VCaP (cell line): ENCODE measurements around the gene TMEM244.
"Not testable (repeated sequence)": the region's sequence is repeated elsewhere in the genome, so short reads cannot be mapped to it uniquely, and the experiment has no call there.

ENCODE experiments used
- H3K27ac ChIP-seq: fragments of 450-650 bp; 2 replicates; pipeline ENCODE4 v1.5.1; 2017
- TF ChIP-seq, protein P1 (sequence below): fragments of 450-650 bp; conservative IDR thresholded peaks from 2 replicates; pipeline ENCODE4 v1.5.1; 2017; ENCODE audit warnings: mild to moderate bottlenecking, moderate library complexity

Gene TMEM244

DNA sequence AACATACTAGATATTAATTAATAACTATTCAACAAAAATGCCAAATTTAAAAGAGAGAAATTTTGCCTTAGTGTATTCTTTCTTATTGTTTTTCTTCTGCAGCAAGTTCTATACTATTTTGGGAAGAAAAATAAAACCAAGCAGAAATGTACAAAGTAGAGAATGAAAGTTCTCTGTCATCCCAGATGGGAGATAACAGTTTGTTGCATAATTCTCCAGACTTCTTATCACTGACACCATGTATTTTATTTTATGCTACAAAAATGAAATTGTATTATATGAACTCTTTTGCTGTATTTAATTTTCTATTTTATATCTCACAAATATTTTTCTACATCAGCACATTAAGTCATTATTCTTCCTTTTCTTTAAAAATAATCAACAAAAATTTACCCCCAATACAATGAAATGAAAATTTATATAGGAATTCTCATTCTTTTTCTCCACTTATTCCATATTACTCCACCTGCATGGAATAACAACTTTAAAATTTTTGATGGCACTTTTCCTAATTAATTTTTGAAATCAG is 18.2 kb downstream of the TMEM244 start:
- TF ChIP-seq, protein P1, sequence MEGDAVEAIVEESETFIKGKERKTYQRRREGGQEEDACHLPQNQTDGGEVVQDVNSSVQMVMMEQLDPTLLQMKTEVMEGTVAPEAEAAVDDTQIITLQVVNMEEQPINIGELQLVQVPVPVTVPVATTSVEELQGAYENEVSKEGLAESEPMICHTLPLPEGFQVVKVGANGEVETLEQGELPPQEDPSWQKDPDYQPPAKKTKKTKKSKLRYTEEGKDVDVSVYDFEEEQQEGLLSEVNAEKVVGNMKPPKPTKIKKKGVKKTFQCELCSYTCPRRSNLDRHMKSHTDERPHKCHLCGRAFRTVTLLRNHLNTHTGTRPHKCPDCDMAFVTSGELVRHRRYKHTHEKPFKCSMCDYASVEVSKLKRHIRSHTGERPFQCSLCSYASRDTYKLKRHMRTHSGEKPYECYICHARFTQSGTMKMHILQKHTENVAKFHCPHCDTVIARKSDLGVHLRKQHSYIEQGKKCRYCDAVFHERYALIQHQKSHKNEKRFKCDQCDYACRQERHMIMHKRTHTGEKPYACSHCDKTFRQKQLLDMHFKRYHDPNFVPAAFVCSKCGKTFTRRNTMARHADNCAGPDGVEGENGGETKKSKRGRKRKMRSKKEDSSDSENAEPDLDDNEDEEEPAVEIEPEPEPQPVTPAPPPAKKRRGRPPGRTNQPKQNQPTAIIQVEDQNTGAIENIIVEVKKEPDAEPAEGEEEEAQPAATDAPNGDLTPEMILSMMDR, result no peak
- no peak overlapping the region for H3K27ac ChIP-seq

DNA sequence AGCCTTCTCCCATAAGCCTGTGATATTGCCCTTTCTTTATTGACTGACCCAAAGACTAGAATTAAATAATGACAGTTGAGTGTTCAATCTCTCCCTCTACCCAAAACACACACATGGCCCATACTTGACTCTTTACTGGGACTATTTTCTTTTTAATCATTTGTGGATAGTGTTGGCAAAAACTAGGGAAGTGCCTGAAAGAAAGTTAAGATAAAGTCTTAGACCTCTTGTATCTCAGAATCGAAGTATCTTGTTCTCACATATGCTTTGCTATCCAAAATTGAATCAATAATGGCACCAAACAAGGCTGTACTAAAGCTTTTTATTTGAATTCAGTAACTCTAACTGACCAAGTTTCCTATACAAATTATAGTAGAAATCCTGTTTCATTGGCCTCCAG is 19.0 kb downstream of the TMEM244 start:
- H3K27ac ChIP-seq, result no peak overlapping the region
- TF ChIP-seq, protein P1, result no peak

DNA sequence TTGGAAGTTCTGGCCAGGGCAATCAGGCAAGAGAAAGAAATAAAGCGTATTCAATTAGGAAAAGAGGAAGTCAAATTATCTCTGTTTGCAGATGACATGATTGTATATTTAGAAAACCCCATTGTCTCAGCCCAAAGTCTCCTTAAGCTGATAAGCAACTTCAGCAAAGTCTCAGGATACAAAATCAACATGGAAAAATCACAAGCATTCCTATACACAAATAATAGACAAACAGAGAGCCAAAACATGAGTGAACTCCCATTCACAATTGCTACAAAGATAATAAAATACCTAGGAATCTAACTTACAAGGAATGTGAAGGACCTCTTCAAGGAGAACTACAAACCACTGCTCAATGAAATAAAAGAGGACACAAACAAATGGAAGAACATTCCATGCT is 21.6 kb downstream of the TMEM244 start:
- not testable (repeated sequence) for H3K27ac ChIP-seq

DNA sequence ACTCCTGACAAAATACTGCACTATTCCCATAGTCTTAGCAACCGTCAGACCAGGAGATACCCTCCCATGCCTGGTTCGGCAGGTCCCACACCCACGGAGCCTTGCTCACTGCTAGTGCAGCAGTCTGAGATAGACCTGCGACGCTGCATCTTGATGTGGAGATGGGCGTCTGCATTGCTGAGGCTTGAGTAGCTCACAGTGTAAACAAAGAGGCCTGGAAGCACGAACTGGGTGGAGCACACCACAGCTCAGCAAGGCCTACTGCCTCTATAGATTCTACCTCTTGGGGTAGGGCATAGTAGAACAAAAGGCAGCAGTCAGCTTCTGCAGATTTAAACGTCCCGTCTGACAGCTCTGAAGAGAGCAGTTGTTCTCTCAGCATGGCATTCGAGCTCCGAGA is 25.4 kb downstream of the TMEM244 start:
- H3K27ac ChIP-seq, result no peak overlapping the region
- TF ChIP-seq, protein P1, result no peak

DNA sequence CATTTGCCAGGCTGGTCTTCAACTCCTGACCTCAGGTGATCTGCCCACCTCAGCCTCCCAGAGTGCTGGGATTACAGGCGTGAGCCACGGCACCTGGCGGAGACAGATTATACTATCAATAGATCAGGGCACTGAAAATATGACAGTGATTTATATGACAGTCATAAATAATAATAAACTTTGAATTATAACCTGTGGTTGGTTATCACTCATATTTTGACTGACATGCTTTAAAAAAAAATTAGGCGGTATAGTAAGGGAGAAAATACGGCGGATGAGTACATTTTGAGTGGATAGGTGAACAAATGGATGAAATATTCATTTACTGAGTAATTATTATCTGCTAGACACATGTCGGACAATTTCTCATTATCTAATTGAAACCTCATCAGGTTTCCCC is 28.8 kb downstream of the TMEM244 start:
- TF ChIP-seq, protein P1, result no peak

DNA sequence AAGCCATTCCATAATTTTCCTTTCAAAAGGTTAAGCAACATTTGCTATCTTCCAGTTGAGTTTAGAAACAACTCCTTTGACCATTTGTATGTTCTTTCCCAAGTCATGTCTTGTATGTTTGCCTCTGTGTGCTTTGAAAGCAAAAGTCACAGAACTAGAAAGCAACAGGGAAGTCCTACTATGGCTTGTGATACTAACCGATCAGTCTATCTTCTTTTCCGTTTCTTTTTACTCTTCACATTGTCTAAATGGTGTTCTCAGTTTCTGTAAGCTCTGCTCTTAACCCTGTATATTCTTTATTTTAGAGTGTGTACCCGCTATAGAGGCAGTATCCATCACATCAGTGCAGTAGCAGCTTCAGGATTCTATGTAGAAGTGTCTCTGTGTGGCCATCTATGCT is 32.9 kb downstream of the TMEM244 start:
- H3K27ac ChIP-seq, result no peak overlapping the region
- TF ChIP-seq, protein P1, result no peak

More for the DNA sequence above, 28.8 kb downstream of the TMEM244 start:
- H3K27ac ChIP-seq, result no peak overlapping the region

DNA sequence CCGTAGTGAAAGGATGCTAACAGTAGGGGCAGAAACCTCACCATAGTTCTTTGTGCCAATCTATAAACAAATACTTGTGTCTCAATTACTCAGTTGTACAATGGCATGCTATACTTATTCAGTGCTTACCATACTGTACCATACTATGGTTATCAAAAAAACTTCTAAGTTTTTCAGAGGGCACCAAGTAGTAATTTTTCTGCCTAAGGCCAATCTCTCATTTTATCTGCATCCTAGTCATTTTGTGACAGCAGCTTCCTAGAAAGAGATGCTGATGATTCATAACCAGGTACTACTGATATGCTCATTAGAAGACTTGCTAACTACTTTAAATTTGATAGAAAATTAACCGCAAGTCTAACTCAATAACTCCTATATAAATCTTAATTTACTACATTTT is 42.9 kb downstream of the TMEM244 start:
- TF ChIP-seq, protein P1, result no peak

DNA sequence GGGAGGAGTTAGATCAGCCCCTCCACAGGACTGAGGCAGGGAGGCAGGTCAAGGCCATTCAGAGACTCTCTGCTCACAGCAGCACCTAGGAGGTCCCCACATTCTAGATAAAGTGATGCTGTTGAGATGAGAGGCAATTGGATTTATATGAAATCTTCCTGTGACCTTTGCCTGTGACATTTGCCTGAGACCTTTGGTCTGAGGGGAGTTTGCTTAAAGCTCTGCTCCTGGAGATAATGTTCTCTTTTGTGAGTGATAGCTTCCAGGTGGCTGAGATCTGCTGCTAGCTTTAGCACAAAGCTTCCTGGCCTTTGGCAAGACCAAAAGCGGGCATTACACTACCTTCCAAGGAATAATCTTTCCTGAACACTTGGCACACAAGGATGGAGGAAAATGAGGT is 43.3 kb downstream of the TMEM244 start:
- no peak overlapping the region for H3K27ac ChIP-seq
- TF ChIP-seq, protein P1, result no peak

More for the DNA sequence above, 42.9 kb downstream of the TMEM244 start:
- no peak overlapping the region for H3K27ac ChIP-seq
